Stimulated activated CD8-positive, alpha-beta memory T cell treated with anti-CD3 and anti-CD28 coated beads, Interleukin-15, amount 100 ng/mL, for 4 hours (primary cell): Measurements from ENCODE around the gene RACK1.

Source experiments
- DNase-seq, 2 donors: peaks; one replicate each; pipeline ENCODE4 v3.0.0-alpha.2; 2020; ENCODE audit warnings: low read depth in 2 of 2

Gene RACK1

GRCh38 chr5:181259974-181260719 is 16.4 kb upstream of the RACK1 start:
- no peak for DNase-seq

GRCh38 chr5:181259283-181259682 is 15.6 kb upstream of the RACK1 start:
- DNase-seq: no peak

GRCh38 chr5:181258576-181258975 is 14.9 kb upstream of the RACK1 start:
- no peak for DNase-seq

- no peak for DNase-seq
Measured at GRCh38 chr5:181255836-181256578, 12.3 kb upstream of the RACK1 start.

GRCh38 chr5:181255276-181255675 is 11.6 kb upstream of the RACK1 start:
- DNase-seq: no peak

- no peak for DNase-seq
Measured at GRCh38 chr5:181248277-181248676, 4.6 kb upstream of the RACK1 start.

- peak; percentile 55 to 57 for DNase-seq
Measured at GRCh38 chr5:181246276-181247049, 2.8 kb upstream of the RACK1 start.

- DNase-seq: no peak
Measured at GRCh38 chr5:181245427-181246275, 1.9 kb upstream of the RACK1 start.

GRCh38 chr5:181243018-181243563 is 615 bp downstream of the RACK1 start:
- no peak for DNase-seq

- no peak for DNase-seq
Measured at GRCh38 chr5:181242031-181242451, 1.7 kb downstream of the RACK1 start.

GRCh38 chr5:181241393-181241975 is 2.2 kb downstream of the RACK1 start:
- no peak for DNase-seq

GRCh38 chr5:181239062-181239663 is 4.5 kb downstream of the RACK1 start:
- DNase-seq: no peak

GRCh38 chr5:181237729-181238385 is 5.8 kb downstream of the RACK1 start:
- DNase-seq: no peak

GRCh38 chr5:181236954-181237641 is 6.6 kb downstream of the RACK1 start:
- no peak for DNase-seq

- DNase-seq: no peak
Measured at GRCh38 chr5:181236471-181236870, 7.2 kb downstream of the RACK1 start.

- DNase-seq: no peak
Measured at GRCh38 chr5:181235689-181236366, 7.9 kb downstream of the RACK1 start.

GRCh38 chr5:181235323-181235688 is 8.4 kb downstream of the RACK1 start:
- no peak for DNase-seq

- no peak for DNase-seq
Measured at GRCh38 chr5:181234455-181235306, 9.0 kb downstream of the RACK1 start.
